CD4-positive, alpha-beta T cell (primary cell): ENCODE measurements around the gene KCNAB1. TPM values are rescaled to one million over a fixed set of nuclear protein-coding genes. Genes with fewer than 3 reads are reported as not detected.
"Not testable (repeated sequence)": the region's sequence is repeated elsewhere in the genome, so short reads cannot be mapped to it uniquely, and the experiment has no call there.

Experiments used
- ATAC-seq: fragments of 200-7000 bp; cut with Tn5 transposase; one replicate; pipeline ENCODE4 v1.10.0; 2022; ENCODE audit warnings: mild to moderate bottlenecking; ENCODE audit not compliant: poor library complexity
- CTCF ChIA-PET: fragments of 350-600 bp; sonication (Branson Sonifier 250); formaldehyde crosslinking; loops from one replicate; lab custom pipeline; 2021; ENCODE audit warnings: antibody characterized with exemption, inconsistent platforms; lab: Charles Lee
- POLR2A ChIA-PET: fragments of 350-600 bp; sonication (Branson Sonifier 250); formaldehyde crosslinking; loops from one replicate; lab custom pipeline; 2021; ENCODE audit warnings: antibody characterized with exemption, inconsistent platforms; lab: Charles Lee
- DNase-seq, 14 experiments: peaks; one replicate each; pipeline ENCODE4 v3.0.0-alpha.2; 2013 to 2020; ENCODE audit warnings: mixed read lengths in 2 of 14
- H3K27ac ChIP-seq, 2 donors: one replicate each; pipeline versions ENCODE4 v1.5.1 to v1.7.0; 2013; ENCODE audit warnings: low read length in 2 of 2, low read depth in 1 of 2, mild to moderate bottlenecking in 1 of 2
- H3K27me3 ChIP-seq, 2 experiments: 1 replicate in 1 of 2; 2 replicates in 1 of 2; pipeline versions ENCODE4 v1.6.1 to v1.7.0; 2013; ENCODE audit warnings: low read length in 2 of 2, control low read depth in 1 of 2, mild to moderate bottlenecking in 1 of 2, moderate library complexity in 1 of 2; ENCODE audit not compliant: insufficient read depth in 2 of 2, control insufficient read depth in 1 of 2
- H3K36me3 ChIP-seq: one replicate; pipeline ENCODE4 v1.6.1; 2013; ENCODE audit warnings: low read length, control low read depth; ENCODE audit not compliant: insufficient read depth
- H3K4me1 ChIP-seq: one replicate; pipeline ENCODE4 v1.6.1; 2013; ENCODE audit warnings: low read length, control low read depth; ENCODE audit not compliant: insufficient read depth
- H3K4me3 ChIP-seq: one replicate; pipeline ENCODE4 v1.5.1; 2013; ENCODE audit warnings: mild to moderate bottlenecking, low read length, moderate library complexity
- H3K9me3 ChIP-seq, 2 experiments: 1 replicate in 1 of 2; 2 replicates in 1 of 2; pipeline versions ENCODE4 v1.6.1 to v1.7.0; 2013; ENCODE audit warnings: low read length in 2 of 2, mild to moderate bottlenecking in 2 of 2, control low read depth in 1 of 2, moderate library complexity in 1 of 2; ENCODE audit not compliant: control insufficient read depth in 1 of 2, insufficient read depth in 1 of 2
- H3K27ac Mint-ChIP-seq: one replicate; pipeline ENCODE4 v1.8.0; 2020; ENCODE audit warnings: mixed read lengths
- H3K27me3 Mint-ChIP-seq: one replicate; pipeline ENCODE4 v1.8.0; 2021; ENCODE audit warnings: mixed read lengths
- H3K36me3 Mint-ChIP-seq: one replicate; pipeline ENCODE4 v1.8.0; 2021; ENCODE audit warnings: low read depth, mixed read lengths
- H3K4me1 Mint-ChIP-seq: one replicate; pipeline ENCODE4 v1.8.0; 2021; ENCODE audit warnings: low read depth, mixed read lengths
- H3K4me3 Mint-ChIP-seq: one replicate; pipeline ENCODE4 v1.8.0; 2020; ENCODE audit warnings: mild to moderate bottlenecking, mixed read lengths
- H3K9me3 Mint-ChIP-seq: one replicate; pipeline ENCODE4 v1.8.0; 2020; ENCODE audit warnings: mixed read lengths
- intact Hi-C, 2 experiments: fragments of 100-400 bp; cut with DNase I in 1 of 2; cut with micrococcal nuclease in 1 of 2; formaldehyde crosslinking; loops; one replicate each; pipeline versions ENCODE4 v1.15.1 to v1.9.0; 2023 to 2025; cut with DNase I, micrococcal nuclease
- total RNA-seq, 174 experiments: library from RNA in 2 of 174; stranded (reverse) in 2 of 174; gene quantifications; one replicate each; pipeline ENCODE4 v1.2.3 and lab custom pipeline; 2021 to 2026
- TF ChIP-seq, protein P1 (sequence below): fragments of 200-600 bp; IDR thresholded peaks from one replicate; pipeline ENCODE4 v1.8.0; 2022; ENCODE audit warnings: antibody characterized with exemption, mild to moderate bottlenecking

Gene KCNAB1
- total RNA-seq, 2 experiments from 2014 or later = 0.14 TPM; not detected in 1

DNA sequence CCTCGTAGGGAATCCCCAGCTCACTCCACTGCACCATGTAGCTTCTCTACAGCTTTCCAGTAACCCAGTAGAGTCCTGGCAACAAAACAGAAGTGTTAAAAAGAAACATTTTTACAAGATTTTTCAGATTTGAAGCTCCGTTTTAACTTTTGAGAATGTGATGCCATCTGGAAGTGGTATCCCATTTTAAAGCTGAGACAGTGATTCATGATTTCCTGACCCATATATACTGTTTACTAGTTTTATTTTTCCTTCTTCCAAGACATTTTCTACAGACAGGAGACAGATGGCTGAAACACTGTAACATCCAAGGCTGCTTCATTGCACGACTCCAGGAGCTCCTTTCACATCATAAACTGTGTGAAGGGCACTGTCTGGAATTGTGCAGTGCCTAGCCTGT is 30.3 kb upstream of the KCNAB1 start:
- H3K4me3 ChIP-seq = no peak overlapping the region
- CTCF ChIA-PET = interaction anchor here (1.3 to 1.6 kb wide), 2 partner anchors 13 to 14 kb away, joined by 3 to 4 read pairs; no protein-coding TSS in a partner anchor

DNA sequence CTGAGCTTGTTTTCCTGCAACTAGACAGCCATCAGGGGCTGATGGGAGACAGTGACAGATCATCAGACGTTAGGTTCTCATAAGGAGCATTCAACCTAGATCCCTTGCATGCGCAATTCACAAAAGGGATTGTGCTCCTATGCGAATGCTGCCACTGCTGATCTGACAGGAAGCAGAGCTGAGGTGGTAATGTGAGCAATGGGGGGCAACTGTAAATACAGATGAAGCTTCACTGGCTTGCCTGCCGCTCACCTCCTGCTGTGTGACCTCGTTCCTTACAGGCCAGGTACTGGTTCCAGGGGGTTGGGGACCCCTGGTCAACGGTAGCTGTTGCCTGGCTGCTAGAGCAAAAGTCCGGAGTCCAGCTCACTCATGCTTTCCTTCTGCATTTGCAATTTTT is 26.4 kb upstream of the KCNAB1 start:
- no peak for DNase-seq
- Histone ChIP-seq H3K27ac (no peak overlapping the region), H3K9me3 (no peaks in the 10 kb centered on the region), H3K27me3 (peaks cover 0 to 11% of the 10 kb centered on the region in 2 experiments), H3K4me1 (no peaks in the 10 kb centered on the region), H3K4me3 (no peak overlapping the region), H3K36me3 (no peaks in the 10 kb centered on the region)
- TF ChIP-seq, protein P1, sequence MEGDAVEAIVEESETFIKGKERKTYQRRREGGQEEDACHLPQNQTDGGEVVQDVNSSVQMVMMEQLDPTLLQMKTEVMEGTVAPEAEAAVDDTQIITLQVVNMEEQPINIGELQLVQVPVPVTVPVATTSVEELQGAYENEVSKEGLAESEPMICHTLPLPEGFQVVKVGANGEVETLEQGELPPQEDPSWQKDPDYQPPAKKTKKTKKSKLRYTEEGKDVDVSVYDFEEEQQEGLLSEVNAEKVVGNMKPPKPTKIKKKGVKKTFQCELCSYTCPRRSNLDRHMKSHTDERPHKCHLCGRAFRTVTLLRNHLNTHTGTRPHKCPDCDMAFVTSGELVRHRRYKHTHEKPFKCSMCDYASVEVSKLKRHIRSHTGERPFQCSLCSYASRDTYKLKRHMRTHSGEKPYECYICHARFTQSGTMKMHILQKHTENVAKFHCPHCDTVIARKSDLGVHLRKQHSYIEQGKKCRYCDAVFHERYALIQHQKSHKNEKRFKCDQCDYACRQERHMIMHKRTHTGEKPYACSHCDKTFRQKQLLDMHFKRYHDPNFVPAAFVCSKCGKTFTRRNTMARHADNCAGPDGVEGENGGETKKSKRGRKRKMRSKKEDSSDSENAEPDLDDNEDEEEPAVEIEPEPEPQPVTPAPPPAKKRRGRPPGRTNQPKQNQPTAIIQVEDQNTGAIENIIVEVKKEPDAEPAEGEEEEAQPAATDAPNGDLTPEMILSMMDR = no peak
- CTCF ChIA-PET = no interaction called here
- POLR2A ChIA-PET = no interaction called here
- no peaks in the 10 kb centered on the region for H3K4me1 Mint-ChIP-seq
- no peaks in the 10 kb centered on the region for H3K9me3 Mint-ChIP-seq
- H3K27me3 Mint-ChIP-seq = peaks cover 15% of the 10 kb centered on the region
- intact Hi-C loops = no loop called here
- ATAC-seq = no peak
- H3K36me3 Mint-ChIP-seq = no peaks in the 10 kb centered on the region
- no peak overlapping the region for H3K4me3 Mint-ChIP-seq
- no peak overlapping the region for H3K27ac Mint-ChIP-seq

More for the DNA sequence above, 30.3 kb upstream of the KCNAB1 start:
- no peak for DNase-seq
- intact Hi-C loops = no loop called here
- no peak for ATAC-seq
- Mint-ChIP-seq H3K36me3 (no peaks in the 10 kb centered on the region), H3K9me3 (no peaks in the 10 kb centered on the region), H3K4me1 (no peaks in the 10 kb centered on the region), H3K27me3 (peaks cover 9% of the 10 kb centered on the region), H3K4me3 (no peak overlapping the region), H3K27ac (no peak overlapping the region)
- H3K27me3 ChIP-seq = peaks cover 0 to 4% of the 10 kb centered on the region in 2 experiments
- H3K9me3 ChIP-seq = no peaks in the 10 kb centered on the region
- H3K27ac ChIP-seq = no peak overlapping the region
- no peaks in the 10 kb centered on the region for H3K4me1 ChIP-seq
- POLR2A ChIA-PET = no interaction called here
- TF ChIP-seq, protein P1 = no peak
- H3K36me3 ChIP-seq = no peaks in the 10 kb centered on the region

DNA sequence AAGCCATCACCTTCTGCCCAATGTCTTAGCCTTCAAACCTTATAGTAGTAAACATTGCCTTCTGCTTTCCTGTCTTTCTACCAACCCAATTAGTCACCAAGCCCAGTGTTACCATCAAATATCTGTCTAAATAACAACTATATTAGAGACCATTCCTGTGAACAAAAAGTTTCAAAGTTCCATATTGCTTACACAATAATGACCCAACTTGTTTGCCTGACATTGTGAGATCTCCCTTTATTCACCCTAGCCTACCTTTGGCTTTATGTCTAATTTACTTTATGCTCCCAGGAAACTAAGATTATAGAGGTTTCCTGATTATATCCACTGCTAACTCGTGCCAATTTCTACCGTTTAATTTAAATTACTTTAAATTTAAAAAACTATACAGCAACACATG is 26.0 kb upstream of the KCNAB1 start:
- Histone ChIP-seq H3K4me3 (no peak overlapping the region), H3K27ac (no peak overlapping the region), H3K27me3 (peaks cover 0 to 11% of the 10 kb centered on the region in 2 experiments), H3K4me1 (no peaks in the 10 kb centered on the region), H3K36me3 (no peaks in the 10 kb centered on the region), H3K9me3 (no peaks in the 10 kb centered on the region)
- DNase-seq (no peak), ATAC-seq (no peak)
- Mint-ChIP-seq H3K9me3 (no peaks in the 10 kb centered on the region), H3K4me1 (no peaks in the 10 kb centered on the region), H3K4me3 (no peak overlapping the region), H3K27ac (no peak overlapping the region), H3K27me3 (peaks cover 15% of the 10 kb centered on the region), H3K36me3 (no peaks in the 10 kb centered on the region)
- ChIA-PET CTCF (no interaction called here), POLR2A (no interaction called here)
- TF ChIP-seq, protein P1 = no peak
- intact Hi-C loops = no loop called here

GRCh38 chr3:156095652-156096051 is 24.7 kb upstream of the KCNAB1 start:
- H3K4me1 Mint-ChIP-seq, H3K9me3 ChIP-seq, intact Hi-C loops, DNase-seq, H3K4me3 Mint-ChIP-seq, POLR2A ChIA-PET, H3K36me3 Mint-ChIP-seq, H3K9me3 Mint-ChIP-seq, H3K4me3 ChIP-seq, H3K27ac ChIP-seq, ATAC-seq, H3K36me3 ChIP-seq, H3K27ac Mint-ChIP-seq, H3K27me3 ChIP-seq, H3K4me1 ChIP-seq: not testable (repeated sequence)
- CTCF ChIA-PET = interaction anchor here (0.6 kb wide), 1 partner anchor 504 kb away, joined by 3 read pairs; no protein-coding TSS in a partner anchor
- peaks cover 15% of the 10 kb centered on the region for H3K27me3 Mint-ChIP-seq
